ENCODE measurements around the gene LHFPL5. TPM values are rescaled to one million over a fixed set of nuclear protein-coding genes. Genes with fewer than 3 reads are reported as not detected.
A peak's percentile ranks its signal among the peaks of the same experiment; 100 is the strongest.

Gene LHFPL5
- total RNA-seq (2014; rRNA removed; shearing (Covaris generic)) = not detected in 2 replicates
- not detected in 2 replicates for total RNA-seq (2022)
- not detected for Bru-seq, nascent RNA
- BruChase-seq, experiment 1, labeled RNA remaining after a 6-hour chase = percentile 4 among the genes with signal in this experiment
- BruChase-seq, experiment 2, labeled RNA remaining after a 2-hour chase = not detected
- long read RNA-seq = 0 reads

GRCh38 chr6:35804996-35805736 is at the start of gene LHFPL5:
Gene LHFPL5 (plus strand): TSS chr6:35805352. CDS start chr6:35805671, 319 bp downstream.
- H3K4me2 ChIP-seq (ENCODE audit: low read length) = no peak within 1 kb of the TSS
- no peak within 1 kb of the TSS for H2AFZ ChIP-seq (ENCODE audit: low read length)
- no peaks in the 10 kb centered on the region for H3K9me2 ChIP-seq (ENCODE audit: insufficient read depth, low read length)
- no TSS peak for BruUV-seq (replicated peaks)
- no peak for TF ChIP-seq EZH2phosphoT487 (IDR thresholded peaks at IDR 0.05; ENCODE audit: borderline replicate concordance, low read depth, low read length)
- TF ChIP-seq, protein P1, sequence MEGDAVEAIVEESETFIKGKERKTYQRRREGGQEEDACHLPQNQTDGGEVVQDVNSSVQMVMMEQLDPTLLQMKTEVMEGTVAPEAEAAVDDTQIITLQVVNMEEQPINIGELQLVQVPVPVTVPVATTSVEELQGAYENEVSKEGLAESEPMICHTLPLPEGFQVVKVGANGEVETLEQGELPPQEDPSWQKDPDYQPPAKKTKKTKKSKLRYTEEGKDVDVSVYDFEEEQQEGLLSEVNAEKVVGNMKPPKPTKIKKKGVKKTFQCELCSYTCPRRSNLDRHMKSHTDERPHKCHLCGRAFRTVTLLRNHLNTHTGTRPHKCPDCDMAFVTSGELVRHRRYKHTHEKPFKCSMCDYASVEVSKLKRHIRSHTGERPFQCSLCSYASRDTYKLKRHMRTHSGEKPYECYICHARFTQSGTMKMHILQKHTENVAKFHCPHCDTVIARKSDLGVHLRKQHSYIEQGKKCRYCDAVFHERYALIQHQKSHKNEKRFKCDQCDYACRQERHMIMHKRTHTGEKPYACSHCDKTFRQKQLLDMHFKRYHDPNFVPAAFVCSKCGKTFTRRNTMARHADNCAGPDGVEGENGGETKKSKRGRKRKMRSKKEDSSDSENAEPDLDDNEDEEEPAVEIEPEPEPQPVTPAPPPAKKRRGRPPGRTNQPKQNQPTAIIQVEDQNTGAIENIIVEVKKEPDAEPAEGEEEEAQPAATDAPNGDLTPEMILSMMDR (conservative IDR thresholded peaks at IDR 0.05; ENCODE audit: low read length) = no peak
- CTCF ChIA-PET (ENCODE audit: unreplicated experiment) = no interaction called here
- peak; percentile 19 for DNase-seq (ENCODE audit: low spot score)
- no peaks in the 10 kb centered on the region for H3K79me2 ChIP-seq (ENCODE audit: insufficient read depth, low read depth, low read length)
- H4K20me1 ChIP-seq (ENCODE audit: insufficient read depth, low read length) = no peaks in the 10 kb centered on the region
- H3K9me3 ChIP-seq (ENCODE audit: low read length) = no peaks in the 10 kb centered on the region
- POLR2A ChIA-PET = no interaction called here
- H3K27ac ChIP-seq (ENCODE audit: low read depth, low read length, poor library complexity, severe bottlenecking) = no peak within 1 kb of the TSS
- H3K4me1 ChIP-seq (ENCODE audit: insufficient read depth, low read length, poor library complexity, severe bottlenecking) = no peaks in the 10 kb centered on the region
- intact Hi-C loops (cut with micrococcal nuclease; ENCODE audit: unreplicated experiment) = no loop called here
- H3K36me3 ChIP-seq (ENCODE audit: insufficient read depth, low read length) = no peaks in the 10 kb centered on the region
- no peak within 1 kb of the TSS for H3K4me3 ChIP-seq (ENCODE audit: low read depth, low read length, poor library complexity, severe bottlenecking)

DNA sequence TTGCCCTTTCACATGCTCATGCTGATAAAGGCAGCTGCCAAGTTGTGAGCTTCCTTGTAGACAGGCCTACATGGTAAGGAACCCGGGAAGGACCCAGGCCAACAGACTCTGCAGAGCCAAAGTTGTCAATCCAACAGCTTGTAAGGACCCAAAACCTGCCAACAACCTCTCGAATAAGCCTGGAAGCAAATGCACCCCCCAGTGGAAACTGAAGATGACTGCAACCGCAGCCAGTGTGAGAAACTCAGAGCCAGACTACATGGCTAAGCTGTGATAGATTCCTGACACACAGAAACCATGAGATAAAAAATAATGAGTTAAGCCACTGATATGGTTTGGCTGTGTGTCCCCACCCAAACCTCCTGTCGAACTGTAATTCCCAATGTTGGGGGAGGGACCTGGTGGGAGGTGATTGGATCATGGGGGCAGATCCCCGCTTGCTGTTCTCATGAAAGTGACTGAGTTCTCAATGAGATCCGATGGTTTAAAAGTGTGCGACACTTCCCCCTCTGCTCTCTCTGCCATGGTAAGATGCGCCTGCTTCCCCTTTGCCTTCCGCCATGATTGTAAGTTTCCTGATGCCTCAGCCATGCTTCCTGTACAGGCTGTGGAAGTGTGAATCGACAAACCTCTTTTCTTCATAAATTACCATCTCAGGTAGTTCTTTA is 47.6 kb upstream of the LHFPL5 start:
- Histone ChIP-seq H3K4me3 (ENCODE audit: low read depth, low read length, poor library complexity, severe bottlenecking) (no peak overlapping the region), H2AFZ (ENCODE audit: low read length) (peak overlapping the region; percentile 80), H3K9me2 (ENCODE audit: insufficient read depth, low read length) (no peaks in the 10 kb centered on the region), H4K20me1 (ENCODE audit: insufficient read depth, low read length) (no peaks in the 10 kb centered on the region), H3K79me2 (ENCODE audit: insufficient read depth, low read depth, low read length) (no peaks in the 10 kb centered on the region), H3K4me2 (ENCODE audit: low read length) (peak overlapping the region; percentile 17), H3K4me1 (ENCODE audit: insufficient read depth, low read length, poor library complexity, severe bottlenecking) (peaks cover 25% of the 10 kb centered on the region), H3K36me3 (ENCODE audit: insufficient read depth, low read length) (no peaks in the 10 kb centered on the region), H3K9me3 (ENCODE audit: low read length) (no peaks in the 10 kb centered on the region), H3K27ac (ENCODE audit: low read depth, low read length, poor library complexity, severe bottlenecking) (no peak overlapping the region)
- BruUV-seq (replicated peaks) = no TSS peak
- intact Hi-C loops (cut with micrococcal nuclease; ENCODE audit: unreplicated experiment) = loop anchor here (5.0 to 10.0 kb wide), 2 partner anchors 197 to 235 kb away; no protein-coding TSS in a partner anchor
- ChIA-PET CTCF (ENCODE audit: unreplicated experiment) (interaction anchor here (0.6 kb wide), 1 partner anchor 473 kb away, joined by 4 read pairs; no protein-coding TSS in a partner anchor), POLR2A (interaction anchor here (0.6 to 0.9 kb wide), 4 partner anchors 13 to 366 kb away, joined by 3 to 4 read pairs (median 3); no protein-coding TSS in a partner anchor)
- TF ChIP-seq EZH2phosphoT487 (IDR thresholded peaks at IDR 0.05; ENCODE audit: borderline replicate concordance, low read depth, low read length) = no peak
- TF ChIP-seq, protein P1 (conservative IDR thresholded peaks at IDR 0.05; ENCODE audit: low read length) = peak; percentile 76
- DNase-seq (ENCODE audit: low spot score) = peak; percentile 66

Data from OCI-LY7 (cell line).